ENCODE measurements around the gene JPT2.

- no peak for TF ChIP-seq CTCF (IDR thresholded peaks at IDR 0.05 in 4 of 5, conservative IDR thresholded peaks at IDR 0.05 in 1 of 5)
- no peak for TF ChIP-seq POLR2A (IDR thresholded peaks at IDR 0.05)
These were observed 22.7 kb upstream of the JPT2 start for GRCh38 chr16:1655269-1655807.

Measured in gastrocnemius medialis (tissue), 4 donors.